C4-2B (cell line): ENCODE results near the gene STARD13.

Experiments
- ZFX ChIP-seq: fragments of 450-650 bp; IDR thresholded peaks from 2 replicates; pipeline ENCODE4 v1.6.1; 2017
- TF ChIP-seq, protein P1 (sequence below): fragments of 450-650 bp; conservative IDR thresholded peaks from 2 replicates; pipeline ENCODE4 v1.5.1; 2017; ENCODE audit warnings: mild to moderate bottlenecking

DNA sequence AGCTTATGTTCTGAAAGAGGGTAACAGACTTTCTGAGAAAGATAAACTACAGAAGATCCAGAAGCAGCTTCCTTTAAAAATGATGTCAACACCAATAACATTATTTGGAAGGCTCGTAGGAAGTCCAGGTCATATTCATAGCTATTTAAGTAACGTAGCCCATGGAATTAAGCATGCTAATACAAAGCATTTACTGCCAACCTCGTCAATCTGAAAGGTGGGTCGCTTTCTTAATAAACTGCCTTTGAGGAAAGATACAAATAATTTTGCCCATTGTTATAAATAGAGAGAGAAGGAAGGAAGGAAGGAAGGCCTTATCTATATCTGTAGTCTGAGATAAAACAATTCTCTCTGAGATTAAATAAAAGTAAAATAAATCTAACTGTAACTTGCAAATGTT lies 80.3 kb downstream of the STARD13 start:
- TF ChIP-seq, protein P1, sequence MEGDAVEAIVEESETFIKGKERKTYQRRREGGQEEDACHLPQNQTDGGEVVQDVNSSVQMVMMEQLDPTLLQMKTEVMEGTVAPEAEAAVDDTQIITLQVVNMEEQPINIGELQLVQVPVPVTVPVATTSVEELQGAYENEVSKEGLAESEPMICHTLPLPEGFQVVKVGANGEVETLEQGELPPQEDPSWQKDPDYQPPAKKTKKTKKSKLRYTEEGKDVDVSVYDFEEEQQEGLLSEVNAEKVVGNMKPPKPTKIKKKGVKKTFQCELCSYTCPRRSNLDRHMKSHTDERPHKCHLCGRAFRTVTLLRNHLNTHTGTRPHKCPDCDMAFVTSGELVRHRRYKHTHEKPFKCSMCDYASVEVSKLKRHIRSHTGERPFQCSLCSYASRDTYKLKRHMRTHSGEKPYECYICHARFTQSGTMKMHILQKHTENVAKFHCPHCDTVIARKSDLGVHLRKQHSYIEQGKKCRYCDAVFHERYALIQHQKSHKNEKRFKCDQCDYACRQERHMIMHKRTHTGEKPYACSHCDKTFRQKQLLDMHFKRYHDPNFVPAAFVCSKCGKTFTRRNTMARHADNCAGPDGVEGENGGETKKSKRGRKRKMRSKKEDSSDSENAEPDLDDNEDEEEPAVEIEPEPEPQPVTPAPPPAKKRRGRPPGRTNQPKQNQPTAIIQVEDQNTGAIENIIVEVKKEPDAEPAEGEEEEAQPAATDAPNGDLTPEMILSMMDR, result no peak
- TF ChIP-seq ZFX, result no peak
